Heart right ventricle (tissue), 16 donors: ENCODE data around the gene CIC. TPM values are rescaled to one million over a fixed set of nuclear protein-coding genes. Genes with fewer than 3 reads are reported as not detected.

Source experiments
- ATAC-seq, 8 donors: fragments of 200-7000 bp; cut with Tn5 transposase; one replicate each; pipeline ENCODE4 v1.9.1; 2020; ENCODE audit warnings: mild to moderate bottlenecking in 8 of 8, moderate library complexity in 8 of 8, moderate number of reproducible peaks in 1 of 8
- DNase-seq, 2 donors: peaks; one replicate each; pipeline ENCODE4 v3.0.0-alpha.2; 2020
- H3K27ac ChIP-seq, 10 donors: fragments of 200-600 bp; sonication (generic) in 2 of 10; one replicate each; pipeline versions ENCODE4 v1.5.0 to v1.8.0; 2020 to 2022; ENCODE audit warnings: mild to moderate bottlenecking in 3 of 10
- H3K27me3 ChIP-seq, 7 donors: fragments of 200-600 bp; one replicate each; pipeline ENCODE4 v1.8.0; 2021 to 2022; ENCODE audit warnings: mild to moderate bottlenecking in 2 of 7
- H3K36me3 ChIP-seq, 9 donors: fragments of 200-600 bp; sonication (generic) in 1 of 9; one replicate each; pipeline versions ENCODE4 v1.5.0 to v1.8.0; 2020 to 2022; ENCODE audit warnings: mild to moderate bottlenecking in 2 of 9
- H3K4me1 ChIP-seq, 9 donors: fragments of 200-600 bp; sonication (generic) in 1 of 9; one replicate each; pipeline versions ENCODE4 v1.5.0 to v1.8.0; 2020 to 2022; ENCODE audit warnings: mild to moderate bottlenecking in 4 of 9
- H3K4me3 ChIP-seq, 10 donors: fragments of 200-600 bp; sonication (generic) in 2 of 10; one replicate each; pipeline versions ENCODE4 v1.5.0 to v1.8.0; 2020 to 2022; ENCODE audit warnings: mild to moderate bottlenecking in 7 of 10, moderate library complexity in 2 of 10
- H3K9me3 ChIP-seq, 11 donors: fragments of 200-600 bp in 10 of 11; sonication (generic) in 2 of 11; one replicate each; pipeline versions ENCODE4 v1.5.0 to v1.8.0; 2013 to 2022; ENCODE audit warnings: mild to moderate bottlenecking in 2 of 11, control low read depth in 1 of 11, moderate library complexity in 1 of 11
- CTCF ChIP-seq, 9 donors: fragments of 200-600 bp; sonication (generic) in 2 of 9; IDR thresholded peaks; one replicate each; pipeline versions ENCODE4 v1.5.0 to v1.8.0; 2021 to 2022; ENCODE audit warnings: antibody characterized with exemption in 9 of 9, mild to moderate bottlenecking in 5 of 9, moderate library complexity in 1 of 9
- WGBS, 2 donors: extraction: QIAGEN DNeasy Blood & Tissue Kit; methylation state at CpG; one replicate each; pipeline ENCODE4 v1.1.7; 2013; ENCODE audit warnings: inconsistent platforms in 1 of 2; 5-methylcytosine and 5-hydroxymethylcytosine counted together
- intact Hi-C, 10 donors: fragments of 100-400 bp; cut with DNase I; formaldehyde crosslinking; loops; one replicate each; pipeline versions ENCODE4 v1.11.1 to v1.14.2; 2022
- polyA plus RNA-seq, 2 donors: library from polyadenylated mRNA; stranded (reverse); fragments of 200-250 nt; gene quantifications; one replicate each; pipeline ENCODE4 v1.2.3, GENCODE V29; 2013
- total RNA-seq, 10 donors: library from RNA; stranded (reverse); fragmentation: NEBNext Ultra II Directional in 3 of 10; extraction: Animal tissue kit (Norgen Biotek cat#: 25700) in 3 of 10; gene quantifications; one replicate each; pipeline versions ENCODE4 v1.2.1 to v1.2.4, GENCODE V29; 2021 to 2023
- donor health status: Arrhythmogenic right ventricular cardiomyopathy.
- donor health status: ischemic (EF 13 %, LVEDD 7.1; RV severe dilation, severe dysfunction).
- donor health status: healthy with polysubstance abuse.
- donor health status: DM: no; HTN: yes; CAD: no.
- donor health status: DM: no; HTN: no; CAD: no.
- donor health status: ischemic (EF 25% LVEDD 6.9; RV normal size, moderate dysfunction).
- donor health status: ischemic (EF 25% LVEDD 5.7; RV mildly dilated, moderate dysfunction).
- donor health status: healthy.
- donor health status: DM: yes; HTN: yes; CAD: no.
- donor health status: Ischemic cardiomyopathy.
- donor health status: ischemic (EF 35%, LVEDD 5.7; RV mildly dilated, moderate dysfunction).
- donor health status: nonischemic (EF 11% LVEDD 7.7; RV severe dilation, severe dysfunction).
- donor health status: DM: yes; HTN: yes; CAD: no.
- donor health status: PGD.
- donor health status: ischemic (EF 29% LVEDD 5.4; RV normal size, mild dysfunction).
- donor health status: nonischemic (EF 23%, LVEDD 6.1; RV moderate dilation, normal function).

The CIC gene
- total and polyA plus RNA-seq, 12 donors, result 17.6 to 42.0 (median 32.0) TPM

GRCh38 chr19:42281827-42282762, 13.0 kb downstream of the CIC start:
- ATAC-seq, result peak in 1 of 8 donors; percentile 3
- Histone ChIP-seq H3K27me3 (no peaks in the 10 kb centered on the region), H3K27ac (peak overlapping the region; percentile 91 to 99 (median 96)), H3K9me3 (no peaks in the 10 kb centered on the region), H3K4me3 (peak overlapping the region in 8 of 10 donors; percentile 63 to 94 (median 82)), H3K36me3 (peaks cover 0 to 5% (median 2%) of the 10 kb centered on the region in 9 donors), H3K4me1 (peaks cover 47 to 86% (median 80%) of the 10 kb centered on the region in 9 donors)
- WGBS, 2 donors, result 18 to 24% methylated on average over 7 of the region's 7 CpGs
- DNase-seq, result peak in 1 of 2 donors; percentile 29
- no peak for TF ChIP-seq CTCF (IDR thresholded peaks at IDR 0.05)
- intact Hi-C loops, result loop anchor here in 3 of 10 donors (2.0 to 5.0 kb wide), 3 partner anchors 35 to 140 kb away; no protein-coding TSS in a partner anchor

DNA sequence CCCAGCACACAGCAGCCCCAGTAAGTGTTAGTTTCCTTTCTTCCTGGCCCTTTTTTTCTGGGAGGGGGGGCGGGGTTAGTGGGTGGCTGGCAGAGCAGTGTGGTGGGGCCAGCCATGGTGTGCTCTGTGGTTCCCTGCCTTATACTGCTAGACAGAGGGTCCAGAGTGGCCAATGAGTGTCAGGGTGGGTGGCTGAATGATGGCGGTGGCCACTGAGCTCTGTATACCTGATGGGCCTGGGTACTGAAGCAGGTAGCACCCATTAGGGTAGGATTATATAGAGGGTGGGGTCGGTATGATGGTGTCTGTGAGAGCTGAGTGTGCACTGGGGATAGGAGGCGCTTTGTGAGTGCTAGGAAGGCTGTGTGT, 13.8 kb downstream of the CIC start:
- intact Hi-C loops, result loop anchor here in 2 of 10 donors (5.0 kb wide), 2 partner anchors 36 to 139 kb away; no protein-coding TSS in a partner anchor
- WGBS, 2 donors, result 47 to 55% methylated on average over 4 of the region's 4 CpGs
- H3K4me1 ChIP-seq, result peaks cover 40 to 80% (median 73%) of the 10 kb centered on the region in 9 donors

GRCh38 chr19:42283188-42284065, 14.4 kb downstream of the CIC start:
- peaks cover 33 to 74% (median 67%) of the 10 kb centered on the region in 9 donors for H3K4me1 ChIP-seq
- TF ChIP-seq CTCF (IDR thresholded peaks at IDR 0.05), result peak in 1 of 9 donors; percentile 17
- intact Hi-C loops, result loop anchor here in 2 of 10 donors (5.0 kb wide), 2 partner anchors 36 to 139 kb away; no protein-coding TSS in a partner anchor
- peak; percentile 96 to 98 for DNase-seq
- peak overlapping the region in 9 of 10 donors; percentile 34 to 88 (median 60) for H3K4me3 ChIP-seq
- H3K36me3 ChIP-seq, result peaks cover 0 to 19% (median 15%) of the 10 kb centered on the region in 9 donors
- no peaks in the 10 kb centered on the region for H3K9me3 ChIP-seq
- peak overlapping the region; percentile 91 to 99 (median 98) for H3K27ac ChIP-seq
- no peaks in the 10 kb centered on the region for H3K27me3 ChIP-seq
- ATAC-seq, result peak; percentile 58 to 74 (median 68)
- 2 to 4% methylated on average over 43 to 72 of the region's 74 CpGs for WGBS, 2 donors

More for the DNA sequence above, 13.8 kb downstream of the CIC start:
- no peak for TF ChIP-seq CTCF (IDR thresholded peaks at IDR 0.05)
- Histone ChIP-seq H3K27me3 (no peaks in the 10 kb centered on the region), H3K9me3 (no peaks in the 10 kb centered on the region), H3K36me3 (peaks cover 0 to 12% (median 9%) of the 10 kb centered on the region in 9 donors), H3K27ac (peak overlapping the region; percentile 91 to 99 (median 96)), H3K4me3 (peak overlapping the region in 7 of 10 donors; percentile 5 to 76 (median 56))
- no peak for ATAC-seq
- DNase-seq, result no peak
